Mucosa of stomach (tissue), 1 donor: ENCODE results near the gene DBI.

ENCODE experiments used
- H3K27me3 ChIP-seq: one replicate; pipeline ENCODE4 v1.7.0; 2013; ENCODE audit warnings: mild to moderate bottlenecking, low read length; ENCODE audit not compliant: control insufficient read depth, insufficient read depth
- H3K36me3 ChIP-seq: one replicate; pipeline ENCODE4 v1.7.0; 2013; ENCODE audit warnings: low read length; ENCODE audit not compliant: control insufficient read depth, insufficient read depth
- H3K4me1 ChIP-seq: one replicate; pipeline ENCODE4 v1.7.0; 2013; ENCODE audit warnings: mild to moderate bottlenecking, low read length; ENCODE audit not compliant: control insufficient read depth, insufficient read depth
- H3K4me3 ChIP-seq: one replicate; pipeline ENCODE4 v1.7.0; 2013; ENCODE audit warnings: low read length
- H3K9ac ChIP-seq: one replicate; pipeline ENCODE4 v1.7.0; 2013; ENCODE audit warnings: mild to moderate bottlenecking, low read length, moderate library complexity
- H3K9me3 ChIP-seq: one replicate; pipeline ENCODE4 v1.7.0; 2013; ENCODE audit warnings: mild to moderate bottlenecking, low read length, moderate library complexity; ENCODE audit not compliant: control insufficient read depth
- donor health status: Pancreatic carcinoma.

Gene DBI

GRCh38 chr2:119366649-119367471 lies at the start of gene DBI, which contains the start of gene C2orf76:
DBI (plus strand) TSS chr2:119366977; CDS start chr2:119367052, 75 bp downstream.
C2orf76 (minus strand) TSS chr2:119366834; CDS start chr2:119339959, 26,875 bp downstream.
- peaks cover 41% of the 10 kb centered on the region for H3K4me1 ChIP-seq
- H3K9ac ChIP-seq = peak within 1 kb of the TSS; percentile 92
- H3K36me3 ChIP-seq = peaks cover 1% of the 10 kb centered on the region
- peak within 1 kb of the TSS; percentile 98 for H3K4me3 ChIP-seq
- H3K9me3 ChIP-seq = no peaks in the 10 kb centered on the region
- H3K27me3 ChIP-seq = no peaks in the 10 kb centered on the region

DNA sequence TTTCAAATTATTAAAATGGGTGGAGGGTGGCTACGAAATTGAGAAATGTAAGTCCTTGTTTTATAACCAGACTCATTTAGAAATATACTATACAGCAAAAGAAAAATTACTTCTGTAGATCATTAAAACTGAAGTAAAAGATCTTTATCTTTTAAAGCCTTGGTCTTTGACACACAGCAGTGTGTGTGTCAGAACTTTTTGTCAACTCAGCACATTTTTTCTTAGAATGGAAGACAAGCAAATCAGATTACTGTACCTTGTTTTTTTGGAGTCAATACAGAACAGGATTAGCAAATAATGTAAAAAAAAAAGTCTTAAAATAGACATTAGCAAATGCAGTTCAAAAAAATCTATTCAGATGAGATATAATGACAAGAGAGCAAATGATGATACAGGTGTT lies 49.2 kb upstream of the DBI start:
- Histone ChIP-seq H3K9me3 (no peaks in the 10 kb centered on the region), H3K4me3 (no peak overlapping the region), H3K4me1 (peaks cover 26% of the 10 kb centered on the region), H3K27me3 (no peaks in the 10 kb centered on the region), H3K9ac (no peak overlapping the region), H3K36me3 (no peaks in the 10 kb centered on the region)

DNA sequence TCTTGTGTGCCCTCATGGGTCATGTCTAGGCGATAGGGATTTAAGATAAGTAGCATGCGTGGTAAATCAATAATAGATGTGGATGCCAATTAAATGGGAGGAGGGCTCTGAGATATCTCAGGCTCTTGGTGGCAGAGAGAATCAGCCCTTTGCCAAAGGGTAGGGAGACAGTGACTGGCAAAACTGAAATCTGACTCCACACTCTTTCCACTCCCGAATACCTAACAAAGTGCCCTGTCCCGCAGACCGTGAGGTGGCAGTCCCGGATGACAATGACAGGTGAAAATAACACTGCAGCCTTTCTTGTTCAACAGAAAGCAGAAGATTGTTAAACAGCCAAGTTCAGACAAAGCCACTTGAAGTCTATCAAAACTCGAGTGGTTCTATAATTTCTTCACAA lies 47.2 kb upstream of the DBI start:
- Histone ChIP-seq H3K9me3 (no peaks in the 10 kb centered on the region), H3K36me3 (no peaks in the 10 kb centered on the region), H3K27me3 (no peaks in the 10 kb centered on the region), H3K9ac (no peak overlapping the region), H3K4me3 (no peak overlapping the region), H3K4me1 (peaks cover 35% of the 10 kb centered on the region)

DNA sequence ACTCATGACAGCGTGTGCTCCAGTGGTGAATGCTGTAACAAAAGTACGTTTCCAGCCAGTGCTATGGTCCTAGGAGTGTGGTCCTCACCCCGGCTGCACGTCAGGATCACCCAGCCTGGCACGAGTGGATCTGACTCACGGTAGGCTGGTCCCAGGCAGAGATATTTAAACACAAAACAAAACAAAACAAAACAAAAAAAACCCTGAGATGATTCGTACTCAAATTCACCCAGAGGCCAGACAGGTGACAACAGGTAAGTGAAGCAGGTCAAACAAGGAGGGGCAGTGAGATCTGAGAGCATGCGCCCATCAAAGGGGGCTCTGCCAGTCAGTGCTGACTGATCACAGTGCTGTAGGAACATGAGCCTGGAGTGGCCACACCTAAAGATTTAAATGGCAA lies 43.3 kb upstream of the DBI start:
- H3K36me3 ChIP-seq = no peaks in the 10 kb centered on the region
- no peak overlapping the region for H3K4me3 ChIP-seq
- no peaks in the 10 kb centered on the region for H3K9me3 ChIP-seq
- peaks cover 18% of the 10 kb centered on the region for H3K4me1 ChIP-seq
- no peak overlapping the region for H3K9ac ChIP-seq
- no peaks in the 10 kb centered on the region for H3K27me3 ChIP-seq

GRCh38 chr2:119324685-119325270 lies 42.0 kb upstream of the DBI start:
- no peaks in the 10 kb centered on the region for H3K36me3 ChIP-seq
- H3K9me3 ChIP-seq = no peaks in the 10 kb centered on the region
- H3K27me3 ChIP-seq = no peaks in the 10 kb centered on the region
- H3K9ac ChIP-seq = no peak overlapping the region
- peaks cover 18% of the 10 kb centered on the region for H3K4me1 ChIP-seq
- H3K4me3 ChIP-seq = no peak overlapping the region

GRCh38 chr2:119326938-119327337 lies 39.8 kb upstream of the DBI start:
- no peaks in the 10 kb centered on the region for H3K36me3 ChIP-seq
- no peaks in the 10 kb centered on the region for H3K27me3 ChIP-seq
- H3K4me1 ChIP-seq = peaks cover 18% of the 10 kb centered on the region
- no peaks in the 10 kb centered on the region for H3K9me3 ChIP-seq
- no peak overlapping the region for H3K9ac ChIP-seq
- H3K4me3 ChIP-seq = no peak overlapping the region

DNA sequence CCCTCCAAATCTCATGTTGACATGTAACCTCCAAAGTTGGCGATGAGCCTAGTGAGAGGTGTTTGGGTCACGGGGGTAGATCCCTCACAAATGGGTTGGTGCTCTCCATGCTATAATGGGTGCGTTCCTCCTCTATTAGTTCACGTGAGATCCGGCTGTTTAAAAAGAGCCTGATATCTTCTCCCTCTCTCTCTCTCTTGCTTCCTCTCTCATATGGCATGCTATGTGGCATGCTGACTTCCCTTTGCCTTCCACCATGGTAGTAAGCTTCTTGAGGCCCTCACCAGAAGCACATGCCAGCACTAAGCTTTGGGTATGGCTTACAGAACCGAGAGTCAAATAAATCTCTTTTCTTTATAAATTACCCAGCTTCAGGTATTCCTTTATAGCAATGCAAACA lies 39.3 kb upstream of the DBI start:
- Histone ChIP-seq H3K36me3 (no peaks in the 10 kb centered on the region), H3K4me1 (peaks cover 18% of the 10 kb centered on the region), H3K9ac (no peak overlapping the region), H3K9me3 (no peaks in the 10 kb centered on the region), H3K27me3 (no peaks in the 10 kb centered on the region), H3K4me3 (no peak overlapping the region)

GRCh38 chr2:119332953-119333352 lies 33.8 kb upstream of the DBI start:
- Histone ChIP-seq H3K9ac (no peak overlapping the region), H3K4me1 (no peaks in the 10 kb centered on the region), H3K9me3 (no peaks in the 10 kb centered on the region), H3K36me3 (no peaks in the 10 kb centered on the region), H3K4me3 (no peak overlapping the region), H3K27me3 (no peaks in the 10 kb centered on the region)

DNA sequence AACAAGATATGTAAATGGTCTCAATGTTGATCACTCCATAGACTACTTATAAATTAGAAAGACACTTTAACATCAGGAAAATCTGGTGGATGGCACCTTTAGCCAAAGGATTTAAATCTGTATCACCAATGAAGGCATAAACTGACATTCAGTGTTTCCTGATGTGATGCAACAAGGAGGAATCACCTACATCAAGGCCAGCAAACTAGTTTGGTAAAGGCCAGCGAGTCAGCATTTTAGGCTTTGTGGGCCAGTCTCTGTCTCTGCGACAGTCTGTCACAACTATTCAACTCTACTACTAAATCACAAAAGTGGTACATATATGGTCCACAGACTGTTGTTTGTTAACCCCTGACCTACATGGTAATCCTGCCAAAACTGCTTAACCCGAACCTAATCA lies 33.4 kb upstream of the DBI start:
- H3K27me3 ChIP-seq = no peaks in the 10 kb centered on the region
- no peaks in the 10 kb centered on the region for H3K9me3 ChIP-seq
- H3K9ac ChIP-seq = no peak overlapping the region
- H3K4me1 ChIP-seq = no peaks in the 10 kb centered on the region
- no peak overlapping the region for H3K4me3 ChIP-seq
- H3K36me3 ChIP-seq = no peaks in the 10 kb centered on the region

DNA sequence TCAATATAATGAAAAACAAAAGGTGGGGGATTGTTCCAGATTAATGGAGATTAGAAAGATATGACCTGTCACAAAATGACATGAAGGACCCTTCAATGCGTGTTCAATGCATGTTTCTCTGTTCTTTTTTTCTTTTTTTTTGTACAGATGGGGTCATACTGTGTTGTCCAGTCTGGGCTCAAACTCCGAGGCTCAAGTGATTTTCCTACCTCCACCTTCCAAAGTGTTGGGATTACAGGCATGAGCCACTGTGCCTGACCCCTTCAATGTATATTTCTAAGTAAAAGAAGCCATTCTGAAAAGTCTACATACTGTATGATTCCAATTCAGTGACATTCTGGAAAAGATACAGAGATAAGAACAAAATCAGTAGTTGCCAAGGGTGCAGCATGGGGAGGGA lies 32.9 kb upstream of the DBI start:
- Histone ChIP-seq H3K36me3 (no peaks in the 10 kb centered on the region), H3K4me1 (no peaks in the 10 kb centered on the region), H3K27me3 (no peaks in the 10 kb centered on the region), H3K4me3 (no peak overlapping the region), H3K9ac (no peak overlapping the region), H3K9me3 (no peaks in the 10 kb centered on the region)

- no peaks in the 10 kb centered on the region for H3K36me3 ChIP-seq
- H3K9me3 ChIP-seq = no peaks in the 10 kb centered on the region
- no peaks in the 10 kb centered on the region for H3K27me3 ChIP-seq
These were observed 29.0 kb upstream of the DBI start for GRCh38 chr2:119337749-119338148.

GRCh38 chr2:119338272-119338671 lies 28.5 kb upstream of the DBI start:
- H3K27me3 ChIP-seq = no peaks in the 10 kb centered on the region
- no peak overlapping the region for H3K4me3 ChIP-seq
- H3K36me3 ChIP-seq = no peaks in the 10 kb centered on the region
- H3K4me1 ChIP-seq = no peaks in the 10 kb centered on the region
- no peak overlapping the region for H3K9ac ChIP-seq
- H3K9me3 ChIP-seq = no peaks in the 10 kb centered on the region

More at GRCh38 chr2:119337749-119338148, 29.0 kb upstream of the DBI start:
- H3K9ac ChIP-seq = no peak overlapping the region
- no peak overlapping the region for H3K4me3 ChIP-seq
- H3K4me1 ChIP-seq = no peaks in the 10 kb centered on the region
